ENCODE data around the gene UTS2R.
"Not testable (repeated sequence)": the region's sequence is repeated elsewhere in the genome, so short reads cannot be mapped to it uniquely, and the experiment has no call there.

Gene UTS2R

DNA sequence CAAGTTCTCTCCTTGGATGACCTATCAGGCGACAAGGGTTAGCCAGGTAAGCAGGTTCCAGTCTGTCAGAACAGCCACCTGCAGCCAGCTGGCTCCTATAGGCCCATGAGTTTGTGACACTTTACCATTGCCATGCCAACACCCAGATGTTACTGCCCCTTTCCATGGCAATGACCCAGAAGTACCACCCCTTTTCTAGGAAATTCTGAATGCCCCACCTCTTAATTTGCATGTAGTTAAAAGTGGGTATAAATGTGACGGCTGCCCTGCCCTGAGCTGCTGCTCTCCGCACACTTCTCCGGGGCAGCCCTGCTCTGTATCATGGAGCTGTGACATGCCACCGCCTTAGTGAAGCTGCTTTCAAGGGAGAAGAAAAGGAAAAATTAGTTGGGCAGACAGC is 28.0 kb upstream of the UTS2R start:
- Histone ChIP-seq H3K27me3 (ENCODE audit: insufficient read depth, low read length) (no peaks in the 10 kb centered on the region), H3K4me1 (ENCODE audit: insufficient read depth, low read length) (peaks cover 16% of the 10 kb centered on the region), H3K4me3 (ENCODE audit: low read length) (no peak overlapping the region), H3K9me3 (ENCODE audit: low read length) (no peaks in the 10 kb centered on the region), H2AFZ (ENCODE audit: low read depth, low read length) (no peak overlapping the region), H3K36me3 (ENCODE audit: insufficient read depth, low read length) (no peaks in the 10 kb centered on the region)

- Histone ChIP-seq H3K9me3 (ENCODE audit: low read length) (no peaks in the 10 kb centered on the region), H3K4me1 (ENCODE audit: insufficient read depth, low read length) (peaks cover 21% of the 10 kb centered on the region), H3K36me3 (ENCODE audit: insufficient read depth, low read length) (no peaks in the 10 kb centered on the region), H3K4me3 (ENCODE audit: low read length) (no peak overlapping the region), H2AFZ (ENCODE audit: low read depth, low read length) (no peak overlapping the region), H3K27me3 (ENCODE audit: insufficient read depth, low read length) (peaks cover 3% of the 10 kb centered on the region)
Observed at GRCh38 chr17:82344175-82344907, 27.2 kb upstream of the UTS2R start.

- H3K36me3 ChIP-seq (ENCODE audit: insufficient read depth, low read length), result no peaks in the 10 kb centered on the region
- peaks cover 18% of the 10 kb centered on the region for H3K4me1 ChIP-seq (ENCODE audit: insufficient read depth, low read length)
- no peak overlapping the region for H2AFZ ChIP-seq (ENCODE audit: low read depth, low read length)
- peaks cover 3% of the 10 kb centered on the region for H3K27me3 ChIP-seq (ENCODE audit: insufficient read depth, low read length)
- H3K4me3 ChIP-seq (ENCODE audit: low read length), result no peak overlapping the region
- H3K9me3 ChIP-seq (ENCODE audit: low read length), result no peaks in the 10 kb centered on the region
Observed at GRCh38 chr17:82345151-82345976, 26.2 kb upstream of the UTS2R start.

- Histone ChIP-seq H3K4me1 (ENCODE audit: insufficient read depth, low read length) (peaks cover 22% of the 10 kb centered on the region), H2AFZ (ENCODE audit: low read depth, low read length) (no peak overlapping the region), H3K9me3 (ENCODE audit: low read length) (no peaks in the 10 kb centered on the region), H3K4me3 (ENCODE audit: low read length) (no peak overlapping the region), H3K27me3 (ENCODE audit: insufficient read depth, low read length) (peaks cover 3% of the 10 kb centered on the region), H3K36me3 (ENCODE audit: insufficient read depth, low read length) (no peaks in the 10 kb centered on the region)
Observed at GRCh38 chr17:82346342-82347300, 24.9 kb upstream of the UTS2R start.

GRCh38 chr17:82347994-82348393 is 23.6 kb upstream of the UTS2R start:
- H3K27me3 ChIP-seq (ENCODE audit: insufficient read depth, low read length); H3K9me3 ChIP-seq (ENCODE audit: low read length); H3K4me3 ChIP-seq (ENCODE audit: low read length); H3K36me3 ChIP-seq (ENCODE audit: insufficient read depth, low read length); H2AFZ ChIP-seq (ENCODE audit: low read depth, low read length): not testable (repeated sequence)
- peaks cover 23% of the 10 kb centered on the region for H3K4me1 ChIP-seq (ENCODE audit: insufficient read depth, low read length)

DNA sequence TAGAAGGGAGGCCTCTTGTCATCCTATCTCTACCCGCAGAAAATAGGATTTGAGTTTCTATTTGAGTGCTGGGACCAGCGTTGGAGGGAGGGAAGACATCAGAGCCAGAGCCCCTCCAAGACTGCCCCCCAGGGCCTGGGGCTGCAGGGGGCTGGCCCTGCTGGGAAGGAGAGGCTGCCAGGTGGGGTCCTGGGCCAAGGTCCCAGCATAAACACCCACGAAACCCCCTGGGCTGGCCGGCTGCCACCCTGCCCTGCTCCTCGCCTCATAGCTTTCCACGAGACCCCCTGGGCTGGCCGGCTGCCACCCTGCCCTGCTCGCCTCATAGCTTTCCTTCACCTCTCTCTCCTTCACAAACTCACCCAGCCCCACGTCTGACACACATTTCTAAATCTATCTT is 23.1 kb upstream of the UTS2R start:
- no peak overlapping the region for H3K4me3 ChIP-seq (ENCODE audit: low read length)
- H3K27me3 ChIP-seq (ENCODE audit: insufficient read depth, low read length), result peaks cover 3% of the 10 kb centered on the region
- H2AFZ ChIP-seq (ENCODE audit: low read depth, low read length), result no peak overlapping the region
- H3K9me3 ChIP-seq (ENCODE audit: low read length), result no peaks in the 10 kb centered on the region
- H3K36me3 ChIP-seq (ENCODE audit: insufficient read depth, low read length), result no peaks in the 10 kb centered on the region
- H3K4me1 ChIP-seq (ENCODE audit: insufficient read depth, low read length), result peaks cover 23% of the 10 kb centered on the region

GRCh38 chr17:82348866-82349265 is 22.7 kb upstream of the UTS2R start:
- no peaks in the 10 kb centered on the region for H3K9me3 ChIP-seq (ENCODE audit: low read length)
- H3K4me3 ChIP-seq (ENCODE audit: low read length), result no peak overlapping the region
- H3K27me3 ChIP-seq (ENCODE audit: insufficient read depth, low read length), result peaks cover 3% of the 10 kb centered on the region
- H3K36me3 ChIP-seq (ENCODE audit: insufficient read depth, low read length), result no peaks in the 10 kb centered on the region
- peaks cover 23% of the 10 kb centered on the region for H3K4me1 ChIP-seq (ENCODE audit: insufficient read depth, low read length)
- H2AFZ ChIP-seq (ENCODE audit: low read depth, low read length), result no peak overlapping the region

DNA sequence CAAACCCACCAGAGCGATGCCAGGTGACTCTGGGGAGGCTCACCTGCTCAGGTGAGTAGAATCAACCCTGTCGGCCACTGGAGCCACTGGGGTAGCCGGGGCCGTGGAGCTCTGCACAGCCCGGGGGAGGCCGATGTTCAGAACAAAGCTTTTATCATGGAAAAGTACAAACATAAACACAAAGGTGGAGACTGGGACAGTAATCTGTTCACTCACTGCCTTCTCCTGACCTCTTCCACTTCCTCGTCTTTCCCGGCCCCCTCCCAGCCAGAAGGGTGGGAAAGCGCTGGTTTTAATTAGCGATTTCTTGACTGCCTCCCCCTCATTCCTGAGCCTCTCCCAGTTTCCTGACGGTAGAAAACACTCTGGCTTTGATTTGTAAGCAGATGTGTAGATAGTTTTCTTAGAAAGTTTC is 22.3 kb upstream of the UTS2R start:
- Histone ChIP-seq H3K36me3 (ENCODE audit: insufficient read depth, low read length) (no peaks in the 10 kb centered on the region), H3K4me3 (ENCODE audit: low read length) (no peak overlapping the region), H3K27me3 (ENCODE audit: insufficient read depth, low read length) (peaks cover 3% of the 10 kb centered on the region), H3K9me3 (ENCODE audit: low read length) (no peaks in the 10 kb centered on the region), H3K4me1 (ENCODE audit: insufficient read depth, low read length) (peaks cover 23% of the 10 kb centered on the region), H2AFZ (ENCODE audit: low read depth, low read length) (no peak overlapping the region)

DNA sequence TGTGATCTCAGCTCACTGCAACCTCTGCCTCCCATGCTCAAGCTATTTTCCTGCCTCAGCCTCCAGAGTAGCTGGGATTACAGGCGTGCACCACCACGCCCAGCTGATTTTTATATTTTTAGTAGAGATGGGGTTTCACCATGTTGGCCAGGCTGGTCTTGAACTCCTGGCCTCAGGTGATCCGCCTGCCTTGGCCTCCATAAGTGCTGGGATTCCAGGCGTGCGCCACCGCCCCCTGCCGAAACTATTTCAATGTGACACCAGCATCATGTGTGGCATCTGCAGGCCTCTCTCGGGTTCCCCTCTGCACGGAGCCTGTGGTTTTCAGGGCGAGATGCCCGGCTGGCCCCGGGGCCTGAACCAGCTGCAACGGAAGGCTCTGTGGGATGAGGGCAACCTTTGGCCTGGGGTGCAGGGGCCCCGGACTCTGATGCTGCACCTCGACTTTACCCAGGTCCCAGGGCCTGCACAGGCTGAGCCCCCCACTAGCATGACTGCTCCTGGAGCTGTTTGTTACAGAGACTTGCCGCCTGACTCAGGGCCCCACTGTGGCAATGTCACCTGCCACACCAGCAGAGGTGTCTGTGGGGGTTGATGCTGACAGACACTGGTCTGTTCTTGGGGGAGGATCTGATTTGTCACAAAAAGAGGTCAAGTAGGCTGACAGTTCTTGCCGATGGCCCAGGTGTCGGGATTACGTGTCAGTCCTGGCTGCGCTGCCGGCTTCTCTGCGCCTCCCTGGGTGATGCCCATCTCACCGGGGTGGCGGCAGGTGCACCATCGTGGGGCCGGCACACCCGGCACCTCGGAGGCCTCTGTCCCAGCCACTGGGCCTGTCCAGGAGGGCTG is 21.2 kb upstream of the UTS2R start:
- H2AFZ ChIP-seq (ENCODE audit: low read depth, low read length), result no peak overlapping the region

GRCh38 chr17:82351254-82351712 is 20.3 kb upstream of the UTS2R start:
- Histone ChIP-seq H2AFZ (ENCODE audit: low read depth, low read length) (no peak overlapping the region), H3K27me3 (ENCODE audit: insufficient read depth, low read length) (peaks cover 3% of the 10 kb centered on the region), H3K4me3 (ENCODE audit: low read length) (no peak overlapping the region), H3K9me3 (ENCODE audit: low read length) (no peaks in the 10 kb centered on the region), H3K36me3 (ENCODE audit: insufficient read depth, low read length) (no peaks in the 10 kb centered on the region), H3K4me1 (ENCODE audit: insufficient read depth, low read length) (peaks cover 11% of the 10 kb centered on the region)

More for the DNA sequence above, 21.2 kb upstream of the UTS2R start:
- Histone ChIP-seq H3K4me3 (ENCODE audit: low read length) (no peak overlapping the region), H3K9me3 (ENCODE audit: low read length) (no peaks in the 10 kb centered on the region), H3K27me3 (ENCODE audit: insufficient read depth, low read length) (peaks cover 3% of the 10 kb centered on the region), H3K36me3 (ENCODE audit: insufficient read depth, low read length) (no peaks in the 10 kb centered on the region), H3K4me1 (ENCODE audit: insufficient read depth, low read length) (peaks cover 12% of the 10 kb centered on the region)

GRCh38 chr17:82351713-82352488 is 19.7 kb upstream of the UTS2R start:
- Histone ChIP-seq H3K4me3 (ENCODE audit: low read length) (no peak overlapping the region), H2AFZ (ENCODE audit: low read depth, low read length) (no peak overlapping the region), H3K27me3 (ENCODE audit: insufficient read depth, low read length) (peaks cover 3% of the 10 kb centered on the region), H3K36me3 (ENCODE audit: insufficient read depth, low read length) (no peaks in the 10 kb centered on the region), H3K9me3 (ENCODE audit: low read length) (no peaks in the 10 kb centered on the region), H3K4me1 (ENCODE audit: insufficient read depth, low read length) (peaks cover 11% of the 10 kb centered on the region)
